K562 (cell line): Measurements from ENCODE around the gene SIRPB1. TPM values are rescaled to one million over a fixed set of nuclear protein-coding genes. Genes with fewer than 3 reads are reported as not detected.

Source experiments
- ATAC-seq: fragments of 200-7000 bp; cut with Tn5 transposase; 3 replicates; pipeline ENCODE4 v1.9.1; 2020; ENCODE audit warnings: moderate library complexity
- BruUV-seq: library from RNA; stranded (reverse); fragments of 400-500 nt; replicated peaks from 2 replicates; lab custom pipeline; 2021; lab: Mats Ljungman, UMichigan
- CTCF ChIA-PET: fragments of 300-600 bp; formaldehyde crosslinking; extraction: SDS; loops from one replicate; lab custom pipeline; 2021; ENCODE audit warnings: low intra/inter-chr PET ratio; lab: Yijun Ruan, JAX
- POLR2A ChIA-PET: fragments of 300-600, 350-650 bp; sonication (Branson Sonifier 250); formaldehyde crosslinking; extraction: SDS; loops from one replicate; lab custom pipeline; 2021; ENCODE audit warnings: antibody characterized with exemption, inconsistent platforms; lab: Yijun Ruan, JAX
- DNase-seq, 4 experiments: peaks; one replicate each; pipeline versions ENCODE4 v3.0.0 to v3.0.0-alpha.2; 2011 to 2018; ENCODE audit warnings: low spot score in 3 of 4, mixed read lengths in 3 of 4; ENCODE audit errors: extremely low read depth in 1 of 4
- FAIRE-seq: peaks from 2 replicates; lab custom pipeline; 2011; peaks lifted over from hg19 to GRCh38; lab: Jason Lieb, UNC
- H2AFZ ChIP-seq: 2 replicates; pipeline ENCODE4 v1.6.0; 2011; ENCODE audit warnings: low read depth, low read length, control low read depth, inconsistent platforms
- H3K27ac ChIP-seq: fragments of 200-600 bp; 3 replicates; pipeline ENCODE4 v1.8.0; 2011; ENCODE audit warnings: low read depth, mild to moderate bottlenecking, control low read depth, inconsistent platforms, low read length, moderate library complexity, mixed read lengths; ENCODE audit errors: extremely low read depth
- H3K27me3 ChIP-seq, 2 experiments: fragments of 300-600 bp in 1 of 2; 2 replicates in 1 of 2; 3 replicates in 1 of 2; pipeline versions ENCODE4 v1.6.0 to v1.8.0; 2011; ENCODE audit warnings: inconsistent platforms in 2 of 2, low read length in 2 of 2, mild to moderate bottlenecking in 1 of 2, mixed read lengths in 1 of 2, moderate library complexity in 1 of 2; ENCODE audit not compliant: control insufficient read depth in 2 of 2, insufficient read depth in 2 of 2
- H3K36me3 ChIP-seq: fragments of 300-600 bp; 3 replicates; pipeline ENCODE4 v1.8.0; 2011; ENCODE audit warnings: mild to moderate bottlenecking, low read length, inconsistent platforms; ENCODE audit not compliant: control insufficient read depth, insufficient read depth
- H3K4me1 ChIP-seq, 2 experiments: fragments of 200-600 bp in 1 of 2; replicated peaks in 1 of 2; 2 replicates in 1 of 2; 3 replicates in 1 of 2; pipeline versions ENCODE4 v1.5.1 to v1.8.0; 2011; ENCODE audit warnings: inconsistent platforms in 2 of 2, low read length in 2 of 2, mild to moderate bottlenecking in 1 of 2, mixed read lengths in 1 of 2, moderate library complexity in 1 of 2; ENCODE audit not compliant: control insufficient read depth in 2 of 2, insufficient read depth in 2 of 2
- H3K4me2 ChIP-seq: 2 replicates; pipeline ENCODE4 v1.6.1; 2011; ENCODE audit warnings: low read length, control low read depth, inconsistent platforms, mixed read lengths; ENCODE audit not compliant: insufficient read depth
- H3K4me3 ChIP-seq: fragments of 200-600 bp; sonication (generic), shearing (Covaris generic); 2 replicates; pipeline ENCODE4 v1.5.1; 2016; ENCODE audit warnings: control low read depth, inconsistent platforms
- H3K79me2 ChIP-seq: fragments of 200-600 bp; 3 replicates; pipeline ENCODE4 v1.8.0; 2011; ENCODE audit warnings: low read length, inconsistent platforms; ENCODE audit not compliant: control insufficient read depth, insufficient read depth
- H3K9ac ChIP-seq, 2 experiments: 2 replicates each; pipeline versions ENCODE4 v1.6.0 to v1.6.1; 2011; ENCODE audit warnings: low read depth in 2 of 2, low read length in 2 of 2, control low read depth in 1 of 2, inconsistent platforms in 1 of 2, mild to moderate bottlenecking in 1 of 2, mixed read lengths in 1 of 2; ENCODE audit not compliant: insufficient read depth in 1 of 2
- H3K9me1 ChIP-seq: one replicate; pipeline ENCODE4 v1.6.0; 2011; ENCODE audit warnings: inconsistent platforms, mild to moderate bottlenecking, low read length, moderate library complexity; ENCODE audit not compliant: control insufficient read depth, insufficient read depth
- H3K9me3 ChIP-seq: replicated peaks from 2 replicates; pipeline ENCODE4 v1.5.1; 2011; ENCODE audit warnings: low read depth, low read length, inconsistent platforms; ENCODE audit not compliant: control insufficient read depth, insufficient read depth
- H4K20me1 ChIP-seq: replicated peaks from 2 replicates; pipeline ENCODE4 v1.6.1; 2011; ENCODE audit warnings: low read length, inconsistent platforms, mixed read lengths; ENCODE audit not compliant: control insufficient read depth, insufficient read depth
- BRCA1 ChIP-seq, 2 experiments: fragments of 450-650 bp in 1 of 2; sonication (generic) in 1 of 2; formaldehyde crosslinking in 1 of 2; IDR thresholded peaks; 2 replicates each; pipeline versions ENCODE4 v1.5.0 to v1.6.1; 2017 to 2020; ENCODE audit warnings: mild to moderate bottlenecking in 1 of 2, missing genetic modification reagents in 1 of 2
- CAMTA2 ChIP-seq: fragments of 250-450 bp; sonication (Bioruptor Pico); conservative IDR thresholded peaks from 2 replicates; pipeline ENCODE4 v1.5.1; 2022
- CBX5 ChIP-seq: IDR thresholded peaks from 2 replicates; pipeline ENCODE4 v1.6.1; 2014; ENCODE audit warnings: low read depth, borderline replicate concordance
- HBP1 ChIP-seq: fragments of 450-650 bp; formaldehyde crosslinking; IDR thresholded peaks from 2 replicates; pipeline ENCODE4 v1.4.0; 2022; ENCODE audit warnings: missing genetic modification characterization
- MED1 ChIP-seq: sonication (generic); formaldehyde crosslinking; IDR thresholded peaks from 2 replicates; pipeline ENCODE4 v1.8.1; 2023; ENCODE audit warnings: missing genetic modification reagents, borderline replicate concordance
- POU5F1 ChIP-seq: fragments of 150-350 bp; IDR thresholded peaks from 2 replicates; pipeline ENCODE4 v1.6.1; 2014; ENCODE audit warnings: borderline replicate concordance, low read length, low read depth, mild to moderate bottlenecking; ENCODE audit not compliant: partially characterized antibody
- TFAM ChIP-seq: fragments of 250-450 bp; sonication (Bioruptor Pico); conservative IDR thresholded peaks from 2 replicates; pipeline ENCODE4 v1.5.0; 2021; ENCODE audit warnings: mild to moderate bottlenecking, moderate library complexity
- THRA ChIP-seq: fragments of 450-650 bp; IDR thresholded peaks from 2 replicates; pipeline ENCODE4 v1.6.1; 2017; ENCODE audit warnings: mild to moderate bottlenecking, moderate library complexity
- ZNF174 ChIP-seq: fragments of 250-450 bp; sonication (Bioruptor Pico); IDR thresholded peaks from 2 replicates; pipeline ENCODE4 v1.4.0; 2020; ENCODE audit warnings: mild to moderate bottlenecking
- ZNF512 ChIP-seq: IDR thresholded peaks from 2 replicates; pipeline ENCODE4 v1.6.1; 2016; ENCODE audit warnings: missing genetic modification characterization, missing compliant biosample characterization
- WGBS: fragments of 100-300 bp; shearing (Covaris generic); methylation state at CpG from one replicate; pipeline ENCODE4 v1.1.6; 2016; ENCODE audit warnings: low coverage, mixed read lengths; ENCODE audit not compliant: insufficient coverage; ENCODE audit errors: missing lambda C conversion rate; 5-methylcytosine and 5-hydroxymethylcytosine counted together
- in situ Hi-C: fragments of 300-500 bp; cut with MboI; formaldehyde crosslinking; loops from 4 replicates; pipeline ENCODE4 v1.15.0; 2018; ENCODE audit warnings: inconsistent platforms, mixed read lengths
- intact Hi-C: fragments of 100-400 bp; cut with micrococcal nuclease; formaldehyde crosslinking; loops from 2 replicates; pipeline ENCODE4 v1.14.2; 2022
- polyA plus RNA-seq, 8 experiments: library from polyadenylated mRNA; depleted of rRNA in 4 of 8; stranded (reverse) in 5 of 8; unstranded in 3 of 8; fragments of >200 nt; fragmentation: Nextera tagmentation in 2 of 8; fragmentation: Illumina TruSeq in 1 of 8; extraction: Ambion mirVana in 2 of 8; extraction: Trizol in 1 of 8; gene quantifications; 2 replicates each; pipeline versions ENCODE4 v1.2.1 to v1.2.3, GENCODE V29; 2011 to 2014; ENCODE audit warnings: inconsistent platforms in 1 of 8, missing spikeins in 1 of 8
- total RNA-seq, 7 experiments: library from RNA; depleted of rRNA in 6 of 7; stranded (reverse); fragments of >200 nt in 6 of 7; fragmentation: Illumina TruSeq in 2 of 7; extraction: Trizol in 2 of 7; gene quantifications; 2 replicates each; pipeline versions ENCODE4 v1.2.1 to v1.2.3, GENCODE V29; 2011 to 2021; ENCODE audit warnings: low replicate concordance in 1 of 7

Gene SIRPB1
- total and polyA plus RNA-seq, 9 of the 15 experiments (the other 6 are each of a cell fraction or from before 2014, with no cell fraction given): not detected

GRCh38 chr20:1631309-1632151 is 11.7 kb upstream of the SIRPB1 start:
- no peak overlapping the region for H3K27ac ChIP-seq
- no peaks in the 10 kb centered on the region for H3K9me1 ChIP-seq
- no peak for TF ChIP-seq TFAM (CRISPR knock-in tag)
- no peak for TF ChIP-seq THRA
- no peak for TF ChIP-seq ZNF512 (tag)
- no peak for TF ChIP-seq CAMTA2 (CRISPR knock-in tag)
- no peak for TF ChIP-seq CBX5
- no peak for TF ChIP-seq MED1
- TF ChIP-seq POU5F1: no peak
- no peak for TF ChIP-seq ZNF174 (CRISPR knock-in tag)
- no peak for TF ChIP-seq BRCA1 (IDR thresholded peaks at IDR 0.05)
- no peak for TF ChIP-seq BRCA1 (CRISPR knock-in tag; IDR thresholded peaks at IDR 0.05)
- no peak for TF ChIP-seq HBP1
- H3K9me3 ChIP-seq: no peaks in the 10 kb centered on the region
- CTCF ChIA-PET: no interaction called here
- no peaks in the 10 kb centered on the region for H3K79me2 ChIP-seq
- H3K9ac ChIP-seq: no peak overlapping the region
- in situ Hi-C loops: no loop called here
- ATAC-seq: no peak
- H3K36me3 ChIP-seq: no peaks in the 10 kb centered on the region
- no peak overlapping the region for H2AFZ ChIP-seq
- no peak overlapping the region for H3K4me3 ChIP-seq
- H3K4me2 ChIP-seq: no peak overlapping the region
- FAIRE-seq: no peak
- no peaks in the 10 kb centered on the region for H3K4me1 ChIP-seq
- H3K27me3 ChIP-seq: peaks cover 0 to 9% of the 10 kb centered on the region in 2 experiments; a peak in 1 of 5 replicates
- DNase-seq: no peak
- intact Hi-C loops: no loop called here
- under 1% methylated on average over 8 of the region's 9 CpGs for WGBS
- H4K20me1 ChIP-seq: no peaks in the 10 kb centered on the region
- POLR2A ChIA-PET: no interaction called here
- no TSS peak for BruUV-seq
